Measurements from ENCODE around the gene UBE2F.

DNA sequence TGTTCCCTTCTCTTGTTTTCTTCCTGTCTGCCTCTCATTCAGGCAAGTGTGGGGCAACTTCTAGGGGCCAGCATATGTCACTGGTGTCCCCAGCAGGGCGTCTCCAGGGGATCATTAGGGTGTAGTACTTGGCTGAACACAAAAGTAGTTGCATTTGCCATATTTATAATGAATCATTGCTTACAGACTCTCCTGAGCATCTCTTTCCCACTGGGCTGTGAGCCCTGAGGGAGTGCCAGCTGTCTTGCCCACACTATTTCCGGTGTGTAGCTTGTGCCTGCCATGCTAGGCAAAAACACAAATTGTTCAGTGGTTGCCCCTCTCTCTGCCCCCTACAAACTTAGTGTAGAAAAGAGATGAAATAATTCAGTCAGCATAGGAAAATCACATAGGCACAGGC lies 53.1 kb downstream of the UBE2F start:
- TF ChIP-seq, protein P1, sequence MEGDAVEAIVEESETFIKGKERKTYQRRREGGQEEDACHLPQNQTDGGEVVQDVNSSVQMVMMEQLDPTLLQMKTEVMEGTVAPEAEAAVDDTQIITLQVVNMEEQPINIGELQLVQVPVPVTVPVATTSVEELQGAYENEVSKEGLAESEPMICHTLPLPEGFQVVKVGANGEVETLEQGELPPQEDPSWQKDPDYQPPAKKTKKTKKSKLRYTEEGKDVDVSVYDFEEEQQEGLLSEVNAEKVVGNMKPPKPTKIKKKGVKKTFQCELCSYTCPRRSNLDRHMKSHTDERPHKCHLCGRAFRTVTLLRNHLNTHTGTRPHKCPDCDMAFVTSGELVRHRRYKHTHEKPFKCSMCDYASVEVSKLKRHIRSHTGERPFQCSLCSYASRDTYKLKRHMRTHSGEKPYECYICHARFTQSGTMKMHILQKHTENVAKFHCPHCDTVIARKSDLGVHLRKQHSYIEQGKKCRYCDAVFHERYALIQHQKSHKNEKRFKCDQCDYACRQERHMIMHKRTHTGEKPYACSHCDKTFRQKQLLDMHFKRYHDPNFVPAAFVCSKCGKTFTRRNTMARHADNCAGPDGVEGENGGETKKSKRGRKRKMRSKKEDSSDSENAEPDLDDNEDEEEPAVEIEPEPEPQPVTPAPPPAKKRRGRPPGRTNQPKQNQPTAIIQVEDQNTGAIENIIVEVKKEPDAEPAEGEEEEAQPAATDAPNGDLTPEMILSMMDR (conservative IDR thresholded peaks at IDR 0.05; ENCODE audit: low read depth, low read length): no peak
- TF ChIP-seq CEBPB (IDR thresholded peaks at IDR 0.05; ENCODE audit: low read depth, low read length) (no peak), FOS (IDR thresholded peaks at IDR 0.05; ENCODE audit: low read depth, low read length) (no peak), RCOR1 (IDR thresholded peaks at IDR 0.05; ENCODE audit: insufficient replicate concordance, low read length) (no peak), SMC3 (IDR thresholded peaks at IDR 0.05; ENCODE audit: low read depth, low read length) (no peak), RAD21 (IDR thresholded peaks at IDR 0.05; ENCODE audit: low read length) (no peak), RFX5 (IDR thresholded peaks at IDR 0.05; ENCODE audit: low read depth, low read length) (no peak), MAFK (IDR thresholded peaks at IDR 0.05; ENCODE audit: low read depth, low read length) (no peak), POLR2A (IDR thresholded peaks at IDR 0.05; ENCODE audit: low read depth, low read length) (no peak), BHLHE40 (IDR thresholded peaks at IDR 0.05; ENCODE audit: low read depth, low read length) (no peak), CHD1 (IDR thresholded peaks at IDR 0.05; ENCODE audit: low read depth, low read length) (no peak), MXI1 (IDR thresholded peaks at IDR 0.05; ENCODE audit: borderline replicate concordance, low read depth, low read length) (no peak)
- TF ChIP-seq, protein P2, sequence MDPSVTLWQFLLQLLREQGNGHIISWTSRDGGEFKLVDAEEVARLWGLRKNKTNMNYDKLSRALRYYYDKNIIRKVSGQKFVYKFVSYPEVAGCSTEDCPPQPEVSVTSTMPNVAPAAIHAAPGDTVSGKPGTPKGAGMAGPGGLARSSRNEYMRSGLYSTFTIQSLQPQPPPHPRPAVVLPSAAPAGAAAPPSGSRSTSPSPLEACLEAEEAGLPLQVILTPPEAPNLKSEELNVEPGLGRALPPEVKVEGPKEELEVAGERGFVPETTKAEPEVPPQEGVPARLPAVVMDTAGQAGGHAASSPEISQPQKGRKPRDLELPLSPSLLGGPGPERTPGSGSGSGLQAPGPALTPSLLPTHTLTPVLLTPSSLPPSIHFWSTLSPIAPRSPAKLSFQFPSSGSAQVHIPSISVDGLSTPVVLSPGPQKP (IDR thresholded peaks at IDR 0.05; ENCODE audit: borderline replicate concordance, low read depth, low read length): no peak
- TF ChIP-seq, protein P3, sequence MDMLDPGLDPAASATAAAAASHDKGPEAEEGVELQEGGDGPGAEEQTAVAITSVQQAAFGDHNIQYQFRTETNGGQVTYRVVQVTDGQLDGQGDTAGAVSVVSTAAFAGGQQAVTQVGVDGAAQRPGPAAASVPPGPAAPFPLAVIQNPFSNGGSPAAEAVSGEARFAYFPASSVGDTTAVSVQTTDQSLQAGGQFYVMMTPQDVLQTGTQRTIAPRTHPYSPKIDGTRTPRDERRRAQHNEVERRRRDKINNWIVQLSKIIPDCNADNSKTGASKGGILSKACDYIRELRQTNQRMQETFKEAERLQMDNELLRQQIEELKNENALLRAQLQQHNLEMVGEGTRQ (IDR thresholded peaks at IDR 0.05; ENCODE audit: low read depth, low read length): no peak
